Measurements from ENCODE around the gene ABCC3.

ABCC3 gene

GRCh38 chr17:50605429-50605828, 29.3 kb upstream of the ABCC3 start:
- H3K27ac ChIP-seq: no peak overlapping the region
- no peak for TF ChIP-seq ZFX (IDR thresholded peaks at IDR 0.05; ENCODE audit: borderline replicate concordance)
- TF ChIP-seq CTCF (IDR thresholded peaks at IDR 0.05): no peak

DNA sequence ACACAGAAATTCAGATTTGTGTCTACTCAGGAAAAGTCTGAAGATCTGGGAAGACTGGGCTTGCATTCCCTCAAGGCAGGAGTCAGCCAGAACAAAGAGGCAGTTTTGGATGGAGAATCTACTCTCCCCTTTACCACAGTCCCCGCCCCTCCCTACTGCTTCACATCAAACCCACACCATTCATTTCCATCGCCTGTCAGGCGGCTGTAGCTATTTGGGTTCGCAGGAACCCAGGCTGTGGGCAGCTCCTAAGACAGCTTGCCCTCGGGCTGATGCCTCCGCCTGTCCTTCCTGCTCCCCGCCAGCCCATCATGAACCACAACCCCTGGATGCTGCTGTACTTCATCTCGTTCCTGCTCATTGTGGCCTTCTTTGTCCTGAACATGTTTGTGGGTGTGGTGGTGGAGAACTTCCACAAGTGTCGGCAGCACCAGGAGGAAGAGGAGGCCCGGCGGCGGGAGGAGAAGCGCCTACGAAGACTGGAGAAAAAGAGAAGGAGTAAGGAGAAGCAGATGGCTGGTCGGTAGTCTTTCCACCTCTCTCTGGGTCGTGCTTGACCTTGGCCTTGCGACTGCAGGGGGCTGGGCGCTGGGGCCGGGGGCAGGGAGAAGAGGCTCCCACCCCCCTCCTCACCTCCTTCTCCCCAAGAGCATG, 27.0 kb upstream of the ABCC3 start:
- TF ChIP-seq CTCF (IDR thresholded peaks at IDR 0.05) (no peak), ZFX (IDR thresholded peaks at IDR 0.05; ENCODE audit: borderline replicate concordance) (no peak)
- H3K27ac ChIP-seq: no peak overlapping the region

- TF ChIP-seq CTCF (IDR thresholded peaks at IDR 0.05): no peak
- TF ChIP-seq ZFX (IDR thresholded peaks at IDR 0.05; ENCODE audit: borderline replicate concordance): no peak
These were observed 25.8 kb upstream of the ABCC3 start for GRCh38 chr17:50608700-50609379.

DNA sequence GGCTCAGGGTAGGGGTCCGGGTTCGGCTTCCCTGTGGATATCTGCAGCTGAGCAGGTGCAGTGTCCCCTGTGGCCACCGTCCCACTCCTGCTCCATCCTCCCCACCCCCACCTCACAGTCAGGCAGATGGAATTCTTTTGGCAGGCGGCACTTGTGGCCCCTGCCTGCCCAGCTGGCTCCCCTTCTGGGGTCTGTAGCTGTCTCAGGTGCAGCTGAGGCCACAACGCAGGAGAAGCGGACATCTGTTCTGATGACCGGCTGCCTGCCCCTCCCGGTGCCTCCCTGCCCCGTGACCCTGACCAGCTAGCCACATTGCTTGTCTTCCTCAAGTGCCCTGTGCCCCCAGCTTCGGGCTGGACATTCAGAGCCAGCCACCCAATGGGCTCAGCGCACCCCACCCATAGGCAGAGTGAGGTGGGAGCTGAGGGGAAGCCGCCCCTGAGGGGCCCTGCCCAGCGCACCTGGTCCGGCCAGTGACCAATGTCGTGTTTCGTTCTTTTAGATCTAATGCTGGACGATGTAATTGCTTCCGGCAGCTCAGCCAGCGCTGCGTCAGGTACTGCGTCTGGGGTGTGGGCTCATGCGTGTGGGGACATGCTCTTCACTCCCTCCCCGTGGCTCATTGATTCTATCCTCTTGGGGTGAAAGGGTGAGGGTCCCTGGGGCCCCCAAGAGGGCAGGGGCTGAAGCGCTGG, 25.2 kb upstream of the ABCC3 start:
- no peak overlapping the region for H3K27ac ChIP-seq
- TF ChIP-seq ZFX (IDR thresholded peaks at IDR 0.05; ENCODE audit: borderline replicate concordance) (no peak), CTCF (IDR thresholded peaks at IDR 0.05) (no peak)

More at GRCh38 chr17:50608700-50609379, 25.8 kb upstream of the ABCC3 start:
- no peak overlapping the region for H3K27ac ChIP-seq

GRCh38 chr17:50611634-50612033, 23.0 kb upstream of the ABCC3 start:
- TF ChIP-seq ZFX (IDR thresholded peaks at IDR 0.05; ENCODE audit: borderline replicate concordance) (no peak), CTCF (IDR thresholded peaks at IDR 0.05) (no peak)
- no peak overlapping the region for H3K27ac ChIP-seq

- TF ChIP-seq CTCF (IDR thresholded peaks at IDR 0.05) (no peak), ZFX (IDR thresholded peaks at IDR 0.05; ENCODE audit: borderline replicate concordance) (no peak)
- H3K27ac ChIP-seq: no peak overlapping the region
These were observed 22.4 kb upstream of the ABCC3 start for GRCh38 chr17:50612281-50612680.

Measured in 22Rv1 (cell line).